Measurements from ENCODE around the gene BMAL2. TPM values are rescaled to one million over a fixed set of nuclear protein-coding genes. Genes with fewer than 3 reads are reported as not detected.

BMAL2 gene, protein sequence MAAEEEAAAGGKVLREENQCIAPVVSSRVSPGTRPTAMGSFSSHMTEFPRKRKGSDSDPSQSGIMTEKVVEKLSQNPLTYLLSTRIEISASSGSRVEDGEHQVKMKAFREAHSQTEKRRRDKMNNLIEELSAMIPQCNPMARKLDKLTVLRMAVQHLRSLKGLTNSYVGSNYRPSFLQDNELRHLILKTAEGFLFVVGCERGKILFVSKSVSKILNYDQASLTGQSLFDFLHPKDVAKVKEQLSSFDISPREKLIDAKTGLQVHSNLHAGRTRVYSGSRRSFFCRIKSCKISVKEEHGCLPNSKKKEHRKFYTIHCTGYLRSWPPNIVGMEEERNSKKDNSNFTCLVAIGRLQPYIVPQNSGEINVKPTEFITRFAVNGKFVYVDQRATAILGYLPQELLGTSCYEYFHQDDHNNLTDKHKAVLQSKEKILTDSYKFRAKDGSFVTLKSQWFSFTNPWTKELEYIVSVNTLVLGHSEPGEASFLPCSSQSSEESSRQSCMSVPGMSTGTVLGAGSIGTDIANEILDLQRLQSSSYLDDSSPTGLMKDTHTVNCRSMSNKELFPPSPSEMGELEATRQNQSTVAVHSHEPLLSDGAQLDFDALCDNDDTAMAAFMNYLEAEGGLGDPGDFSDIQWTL
- total RNA-seq (2022; extraction: Qiagen RNA extraction), result 17.4 to 25.1 TPM (median 20.4 TPM) in 5 replicates

DNA sequence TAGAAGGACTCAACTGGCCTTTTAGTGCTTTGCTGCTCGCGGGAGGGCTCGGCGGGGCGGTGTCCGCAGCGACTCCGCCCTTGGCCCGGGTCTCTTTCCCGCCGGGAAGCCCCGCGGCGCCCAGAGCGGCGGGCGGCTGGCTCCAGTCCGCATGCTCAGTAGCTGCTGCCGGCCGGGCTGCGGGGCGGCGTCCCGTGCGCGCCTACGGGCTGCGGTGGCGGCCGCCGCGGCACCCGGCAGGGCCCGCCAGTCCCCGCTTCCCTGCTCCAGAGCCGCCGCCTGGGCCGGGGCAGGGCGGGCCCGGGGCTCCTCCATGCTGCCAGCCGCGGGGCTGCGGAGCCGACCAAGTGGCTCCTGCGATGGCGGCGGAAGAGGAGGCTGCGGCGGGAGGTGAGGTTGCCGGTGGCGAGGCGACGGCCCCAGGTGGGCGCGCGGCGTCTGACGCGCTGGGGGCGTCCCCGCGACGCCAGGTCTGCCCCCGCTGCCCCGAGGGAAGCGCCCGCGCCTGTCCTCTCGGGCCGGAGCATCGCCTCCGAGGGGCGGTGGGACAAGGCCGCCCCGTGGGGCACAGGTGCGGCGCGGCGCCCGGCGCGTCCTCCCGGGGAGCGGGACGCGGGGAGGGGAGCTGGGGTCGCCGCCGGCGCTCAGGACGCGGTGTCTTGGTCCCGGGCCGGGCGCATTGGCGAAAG lies at the start of gene BMAL2:
Gene BMAL2 (plus strand): TSS at position 123 of the 689 bp plus-strand sequence. CDS start 237 bp downstream, at position 360.

Other genes starting within 250 kb of the BMAL2 start
- gene STK38L, start 88.5 kb upstream of the BMAL2 start, total RNA-seq (2022; extraction: Qiagen RNA extraction), result 10.6 to 12.0 TPM (median 11.8 TPM) in 5 replicates
- 0.10 to 0.34 TPM (median 0.25 TPM) in 4 of 5 replicates, not detected in the other for gene SMCO2, start 113.9 kb downstream of the BMAL2 start, total RNA-seq (2022; extraction: Qiagen RNA extraction)
- 18.1 to 31.7 TPM (median 28.2 TPM) in 5 replicates for gene PPFIBP1, start 191.4 kb downstream of the BMAL2 start, total RNA-seq (2022; extraction: Qiagen RNA extraction)